Upper lobe of left lung (tissue), 4 donors: ENCODE results near the gene TAS2R1.

Experiments
- EP300 ChIP-seq, 4 donors: sonication (generic); formaldehyde crosslinking; IDR thresholded peaks; one replicate each; pipeline ENCODE4 v1.5.1; 2017; ENCODE audit warnings: antibody characterized with exemption in 4 of 4, control low read depth in 2 of 4
- POLR2A ChIP-seq, 4 donors: fragments of 450-650 bp; IDR thresholded peaks; one replicate each; pipeline ENCODE4 v1.5.1; 2016 to 2017; ENCODE audit warnings: antibody characterized with exemption in 4 of 4, mild to moderate bottlenecking in 2 of 4
- TF ChIP-seq, protein P1 (sequence below), 6 experiments: fragments of 450-650 bp in 4 of 6; fragments of 200-600 bp in 2 of 6; sonication (generic) in 2 of 6; IDR thresholded peaks; one replicate each; pipeline ENCODE4 v1.5.1; 2016 to 2019; ENCODE audit warnings: antibody characterized with exemption in 6 of 6

DNA sequence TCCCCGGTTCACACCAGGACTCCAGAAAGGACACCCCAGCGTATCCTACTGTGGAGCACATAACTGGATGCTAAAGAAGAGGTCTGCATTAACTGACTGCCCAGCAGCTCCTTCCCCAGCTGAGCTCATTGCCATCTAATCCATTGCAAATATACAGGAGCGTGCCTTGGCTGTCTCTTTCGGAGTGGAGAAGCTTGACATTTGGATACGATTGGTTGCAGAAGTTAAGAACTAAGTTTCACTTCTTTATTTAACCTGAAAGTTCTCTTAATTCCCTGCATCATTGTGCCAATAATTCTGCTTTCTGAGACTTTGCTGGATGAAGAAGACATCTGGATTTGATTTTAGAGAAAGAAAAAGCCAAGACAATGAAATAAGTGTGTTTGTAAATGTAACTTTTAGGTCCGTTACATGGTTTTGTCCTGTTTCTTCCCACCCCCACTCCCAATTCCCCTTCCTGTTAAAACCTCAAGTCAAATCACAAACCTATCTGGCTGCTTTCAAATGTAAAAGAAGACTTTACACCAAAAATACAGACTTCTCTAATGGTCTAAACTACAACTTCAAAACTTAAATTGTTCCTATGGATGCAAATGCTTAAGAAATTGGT, 33.9 kb downstream of the TAS2R1 start:
- TF ChIP-seq EP300 (IDR thresholded peaks at IDR 0.05), result no peak
- TF ChIP-seq, protein P1, sequence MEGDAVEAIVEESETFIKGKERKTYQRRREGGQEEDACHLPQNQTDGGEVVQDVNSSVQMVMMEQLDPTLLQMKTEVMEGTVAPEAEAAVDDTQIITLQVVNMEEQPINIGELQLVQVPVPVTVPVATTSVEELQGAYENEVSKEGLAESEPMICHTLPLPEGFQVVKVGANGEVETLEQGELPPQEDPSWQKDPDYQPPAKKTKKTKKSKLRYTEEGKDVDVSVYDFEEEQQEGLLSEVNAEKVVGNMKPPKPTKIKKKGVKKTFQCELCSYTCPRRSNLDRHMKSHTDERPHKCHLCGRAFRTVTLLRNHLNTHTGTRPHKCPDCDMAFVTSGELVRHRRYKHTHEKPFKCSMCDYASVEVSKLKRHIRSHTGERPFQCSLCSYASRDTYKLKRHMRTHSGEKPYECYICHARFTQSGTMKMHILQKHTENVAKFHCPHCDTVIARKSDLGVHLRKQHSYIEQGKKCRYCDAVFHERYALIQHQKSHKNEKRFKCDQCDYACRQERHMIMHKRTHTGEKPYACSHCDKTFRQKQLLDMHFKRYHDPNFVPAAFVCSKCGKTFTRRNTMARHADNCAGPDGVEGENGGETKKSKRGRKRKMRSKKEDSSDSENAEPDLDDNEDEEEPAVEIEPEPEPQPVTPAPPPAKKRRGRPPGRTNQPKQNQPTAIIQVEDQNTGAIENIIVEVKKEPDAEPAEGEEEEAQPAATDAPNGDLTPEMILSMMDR (IDR thresholded peaks at IDR 0.05), result no peak
- no peak for TF ChIP-seq POLR2A (IDR thresholded peaks at IDR 0.05)
